Measurements from ENCODE around the gene HAUS6.
"Not testable (repeated sequence)": the region's sequence is repeated elsewhere in the genome, so short reads cannot be mapped to it uniquely, and the experiment has no call there.

Gene HAUS6

GRCh38 chr9:19114680-19115270 lies 12.1 kb upstream of the HAUS6 start:
- Histone ChIP-seq H3K27me3 (no peaks in the 10 kb centered on the region), H3K27ac (no peak overlapping the region), H3K4me3 (no peak overlapping the region), H3K4me1 (no peaks in the 10 kb centered on the region), H3K9me3 (no peaks in the 10 kb centered on the region), H3K36me3 (peaks cover 32 to 60% (median 54%) of the 10 kb centered on the region in 3 donors)
- no peak for TF ChIP-seq CTCF (IDR thresholded peaks at IDR 0.05)
- intact Hi-C loops (cut with DNase I; ENCODE audit: low total_unique reads), result no loop called here
- DNase-seq, result no peak

GRCh38 chr9:19113964-19114679 lies 11.4 kb upstream of the HAUS6 start:
- no peak for TF ChIP-seq CTCF (IDR thresholded peaks at IDR 0.05)
- H3K4me1 ChIP-seq, result no peaks in the 10 kb centered on the region
- no peaks in the 10 kb centered on the region for H3K9me3 ChIP-seq
- peaks cover 25 to 53% (median 48%) of the 10 kb centered on the region in 3 donors for H3K36me3 ChIP-seq
- H3K4me3 ChIP-seq, result no peak overlapping the region
- H3K27ac ChIP-seq, result no peak overlapping the region
- DNase-seq, result no peak
- H3K27me3 ChIP-seq, result no peaks in the 10 kb centered on the region
- intact Hi-C loops (cut with DNase I; ENCODE audit: low total_unique reads), result no loop called here

GRCh38 chr9:19113064-19113611 lies 10.4 kb upstream of the HAUS6 start:
- intact Hi-C loops (cut with DNase I; ENCODE audit: low total_unique reads); H3K4me3 ChIP-seq; H3K4me1 ChIP-seq; H3K27ac ChIP-seq; DNase-seq; H3K27me3 ChIP-seq; H3K9me3 ChIP-seq: not testable (repeated sequence)
- peaks cover 20 to 44% (median 38%) of the 10 kb centered on the region in 3 donors for H3K36me3 ChIP-seq

GRCh38 chr9:19108038-19108437 lies 5.3 kb upstream of the HAUS6 start:
- Histone ChIP-seq H3K4me1 (no peaks in the 10 kb centered on the region), H3K27me3 (no peaks in the 10 kb centered on the region), H3K27ac (no peak overlapping the region), H3K36me3 (peaks cover 0 to 4% (median 0%) of the 10 kb centered on the region in 3 donors), H3K4me3 (no peak overlapping the region), H3K9me3 (no peaks in the 10 kb centered on the region)
- DNase-seq, result no peak
- intact Hi-C loops (cut with DNase I; ENCODE audit: low total_unique reads), result loop anchor here (10.0 kb wide), 2 partner anchors 63 to 267 kb away; partner anchors contain the start of gene RRAGA
- no peak for TF ChIP-seq CTCF (IDR thresholded peaks at IDR 0.05)

GRCh38 chr9:19104515-19105282 lies 2.0 kb upstream of the HAUS6 start:
- intact Hi-C loops (cut with DNase I; ENCODE audit: low total_unique reads), result loop anchor here (10.0 kb wide), 2 partner anchors 60 to 270 kb away; partner anchors contain the start of gene RRAGA

More at GRCh38 chr9:19104515-19105282, 2.0 kb upstream of the HAUS6 start:
- Histone ChIP-seq H3K27ac (no peak overlapping the region), H3K27me3 (no peaks in the 10 kb centered on the region), H3K4me1 (peaks cover 0 to 13% (median 12%) of the 10 kb centered on the region in 4 donors), H3K9me3 (no peaks in the 10 kb centered on the region), H3K36me3 (no peaks in the 10 kb centered on the region), H3K4me3 (no peak overlapping the region)
- no peak for DNase-seq
- no peak for TF ChIP-seq CTCF (IDR thresholded peaks at IDR 0.05)

Data from tibial artery (tissue), 4 donors.